Adrenal gland (tissue), 5 donors: Measurements from ENCODE around the gene NPAS3.

ENCODE experiments used
- POLR2A ChIP-seq, 2 donors: fragments of 450-650 bp; IDR thresholded peaks; one replicate each; pipeline ENCODE4 v1.6.1; 2017; ENCODE audit warnings: antibody characterized with exemption in 2 of 2, mild to moderate bottlenecking in 2 of 2, moderate library complexity in 1 of 2
- TF ChIP-seq, protein P1 (sequence below), 6 experiments: fragments of 450-650 bp in 4 of 6; fragments of 200-600 bp in 2 of 6; sonication (generic) in 1 of 6; IDR thresholded peaks; 1 replicate in 5 of 6; 2 replicates in 1 of 6; pipeline versions ENCODE4 v1.5.1 to v1.8.0; 2016 to 2021; ENCODE audit warnings: antibody characterized with exemption in 6 of 6, mild to moderate bottlenecking in 2 of 6, moderate library complexity in 1 of 6
- donor health status: DM: no; HTN: no; CAD: no.

DNA sequence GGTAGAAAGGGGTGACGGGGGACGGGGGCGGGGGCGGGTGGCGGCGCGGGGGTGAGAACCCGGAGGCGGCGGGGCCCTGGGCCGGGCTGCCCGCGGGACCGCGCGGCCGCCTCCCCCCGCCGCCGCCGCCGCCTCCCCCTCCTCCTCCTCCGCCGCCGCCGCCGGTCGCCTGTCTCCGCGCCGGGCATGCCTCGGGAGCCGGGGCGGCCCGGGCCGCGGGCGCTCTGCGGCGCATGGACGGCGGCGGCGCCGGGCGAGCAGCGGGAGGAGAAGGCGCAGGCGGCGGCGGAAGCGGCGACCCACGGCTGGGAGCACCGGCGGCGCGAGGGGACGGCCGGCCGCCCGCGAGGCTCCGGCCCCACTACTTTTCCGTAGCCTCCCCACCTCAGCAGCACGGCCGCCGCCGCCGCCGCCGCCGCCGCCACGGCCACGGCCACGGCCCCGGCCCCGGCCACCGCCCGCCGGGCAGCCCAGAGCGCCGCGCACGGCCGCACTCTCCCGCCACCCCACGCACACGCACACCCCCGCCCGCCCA is at the start of gene NPAS3:
- TF ChIP-seq, protein P1, sequence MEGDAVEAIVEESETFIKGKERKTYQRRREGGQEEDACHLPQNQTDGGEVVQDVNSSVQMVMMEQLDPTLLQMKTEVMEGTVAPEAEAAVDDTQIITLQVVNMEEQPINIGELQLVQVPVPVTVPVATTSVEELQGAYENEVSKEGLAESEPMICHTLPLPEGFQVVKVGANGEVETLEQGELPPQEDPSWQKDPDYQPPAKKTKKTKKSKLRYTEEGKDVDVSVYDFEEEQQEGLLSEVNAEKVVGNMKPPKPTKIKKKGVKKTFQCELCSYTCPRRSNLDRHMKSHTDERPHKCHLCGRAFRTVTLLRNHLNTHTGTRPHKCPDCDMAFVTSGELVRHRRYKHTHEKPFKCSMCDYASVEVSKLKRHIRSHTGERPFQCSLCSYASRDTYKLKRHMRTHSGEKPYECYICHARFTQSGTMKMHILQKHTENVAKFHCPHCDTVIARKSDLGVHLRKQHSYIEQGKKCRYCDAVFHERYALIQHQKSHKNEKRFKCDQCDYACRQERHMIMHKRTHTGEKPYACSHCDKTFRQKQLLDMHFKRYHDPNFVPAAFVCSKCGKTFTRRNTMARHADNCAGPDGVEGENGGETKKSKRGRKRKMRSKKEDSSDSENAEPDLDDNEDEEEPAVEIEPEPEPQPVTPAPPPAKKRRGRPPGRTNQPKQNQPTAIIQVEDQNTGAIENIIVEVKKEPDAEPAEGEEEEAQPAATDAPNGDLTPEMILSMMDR (IDR thresholded peaks at IDR 0.05) = no peak
- TF ChIP-seq POLR2A (IDR thresholded peaks at IDR 0.05) = no peak
